ENCODE results near the gene MLLT6. TPM values are rescaled to one million over a fixed set of nuclear protein-coding genes. Genes with fewer than 3 reads are reported as not detected.

The MLLT6 gene
- polyA plus RNA-seq, 1 donor: 81.8 TPM

- DNase-seq: no peak
Observed at GRCh38 chr17:38743556-38744171, 38.6 kb downstream of the MLLT6 start.

DNA sequence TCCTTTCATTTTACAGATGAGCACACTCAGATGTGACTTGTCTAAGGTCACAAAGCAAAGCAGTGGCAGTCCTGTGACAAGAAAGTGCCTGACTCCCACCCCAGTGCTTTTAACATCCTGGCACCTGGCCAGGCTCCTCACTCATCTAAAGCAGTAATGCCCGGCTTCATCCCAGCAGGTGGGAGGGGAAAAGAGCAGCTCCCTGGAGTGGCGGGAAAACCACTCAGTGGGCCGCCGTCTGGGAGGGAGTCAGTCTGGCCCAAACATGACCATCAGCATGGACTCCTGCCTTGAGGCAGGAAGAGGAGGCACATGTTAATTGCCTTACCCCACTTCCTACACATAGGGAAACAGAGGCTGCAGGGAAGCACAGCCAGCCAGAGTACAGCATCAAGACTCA is 40.5 kb downstream of the MLLT6 start:
- DNase-seq: no peak

- DNase-seq: no peak
Observed at GRCh38 chr17:38746004-38746848, 41.2 kb downstream of the MLLT6 start.

DNA sequence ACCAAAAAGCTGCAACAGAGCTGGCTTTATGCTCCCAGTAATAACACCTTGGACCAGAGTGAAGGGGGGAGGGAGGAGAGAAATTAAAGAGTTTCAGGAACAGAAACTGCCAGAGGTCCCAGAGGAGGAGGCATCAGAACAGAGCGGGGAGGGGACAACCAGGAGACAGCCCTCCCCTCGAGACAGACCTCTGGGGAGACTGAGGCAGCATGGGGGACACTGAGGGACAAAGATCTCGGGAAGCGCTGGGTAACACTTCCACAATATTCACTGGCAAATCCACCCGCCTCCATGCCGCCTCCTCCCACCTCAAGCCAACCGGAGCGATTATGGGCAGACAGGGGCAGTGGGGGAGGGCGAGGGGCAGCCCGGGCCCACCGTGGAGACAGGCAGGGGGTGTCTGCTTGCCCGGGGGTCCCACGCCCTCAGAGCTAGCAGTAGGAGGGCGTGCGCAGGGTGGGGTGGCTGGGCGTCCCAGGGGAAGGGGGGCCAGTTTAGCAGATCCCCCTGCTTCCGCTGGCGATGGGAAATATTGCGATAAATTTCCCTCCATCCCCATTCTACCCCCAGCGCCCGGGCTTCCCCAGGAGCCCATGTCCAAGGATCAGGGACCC is 41.9 kb downstream of the MLLT6 start:
- no peak for DNase-seq

GRCh38 chr17:38747463-38748148 is 42.5 kb downstream of the MLLT6 start:
- DNase-seq: peak; percentile 48

DNA sequence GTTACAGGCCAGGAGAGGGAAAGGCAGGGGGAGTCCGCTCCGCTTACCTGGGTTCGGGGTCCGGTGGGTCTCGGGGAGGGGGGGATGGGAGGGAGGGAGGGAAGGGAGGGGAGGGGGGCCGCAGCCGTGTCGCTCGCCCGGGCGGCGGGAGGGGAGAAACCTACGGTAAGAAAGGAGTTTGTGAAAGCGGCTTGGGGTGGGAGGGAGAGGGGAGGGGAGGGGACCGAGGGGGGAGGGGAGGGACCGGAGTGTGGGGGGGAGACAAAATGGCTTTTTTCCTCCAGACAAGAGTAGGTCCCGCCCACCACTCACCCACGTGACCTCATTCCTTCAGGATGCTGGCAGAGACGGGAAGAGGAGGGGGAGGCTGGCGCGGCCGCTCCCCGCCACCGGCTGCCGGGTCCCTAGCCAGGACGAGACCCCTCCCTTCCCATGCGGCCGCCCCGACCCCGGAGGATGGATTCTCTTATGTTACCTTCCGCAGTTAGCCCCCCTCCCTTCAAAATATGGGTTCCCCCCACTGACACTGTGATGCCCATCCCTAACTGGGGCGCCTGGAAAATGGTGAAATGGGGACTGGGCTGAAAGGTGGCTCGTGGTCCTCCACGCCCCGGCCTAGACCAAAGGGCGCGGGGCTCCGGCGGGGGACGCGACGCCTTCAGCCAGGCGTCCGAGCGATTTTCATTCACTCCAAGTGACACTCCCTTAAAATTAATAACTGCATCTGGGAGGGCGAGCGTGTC is 43.2 kb downstream of the MLLT6 start, which contains the start of gene PCGF2:
Gene PCGF2, minus strand, starts transcription at position 188 of the 743 bp plus-strand sequence. CDS start 7,934 bp downstream, outside the sequence.
- DNase-seq: peak; percentile 91

GRCh38 chr17:38748892-38749222 is 43.8 kb downstream of the MLLT6 start:
- DNase-seq: no peak

DNA sequence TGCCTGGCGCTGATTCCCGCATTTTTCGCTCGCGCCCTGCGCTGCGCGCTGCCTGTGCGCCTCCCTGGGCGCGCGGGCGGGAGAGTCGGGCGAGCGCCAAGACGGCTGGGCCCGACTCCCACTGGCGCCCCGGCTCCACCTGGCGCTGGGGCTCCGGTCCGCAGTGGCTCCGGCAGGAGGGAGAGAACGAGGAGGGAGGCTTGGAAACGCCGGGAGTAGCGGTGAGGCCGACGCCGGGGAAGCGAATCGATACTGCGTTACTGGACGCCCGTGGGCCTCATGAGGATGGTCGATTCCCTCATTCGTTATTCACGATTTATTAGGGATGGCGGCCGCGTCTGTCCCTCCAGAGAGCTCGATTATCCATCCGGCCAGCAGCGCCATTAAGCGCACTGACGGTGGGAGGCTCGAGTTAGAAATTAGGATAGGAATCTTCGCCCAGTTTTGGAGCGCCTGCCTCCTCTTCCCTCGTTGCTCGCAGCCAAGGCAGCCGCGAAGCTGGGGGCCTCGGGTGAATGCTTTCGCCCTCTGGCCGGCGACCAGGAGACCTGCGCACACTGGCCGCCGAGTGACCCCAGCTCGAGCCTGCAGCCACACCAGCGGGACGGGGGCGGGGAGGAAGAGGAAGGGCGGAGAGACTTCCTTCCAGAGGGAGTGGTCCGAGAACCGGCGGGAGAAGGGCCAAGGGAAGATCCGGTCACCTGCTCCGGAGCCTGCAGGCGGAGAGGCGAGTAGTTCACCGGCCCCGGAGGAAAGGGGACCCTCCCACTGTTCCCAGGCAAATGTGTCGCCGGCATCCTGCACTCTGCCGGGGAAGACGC is 44.4 kb downstream of the MLLT6 start:
- DNase-seq: peak; percentile 84

GRCh38 chr17:38750044-38750311 is 44.9 kb downstream of the MLLT6 start:
- DNase-seq: no peak

DNA sequence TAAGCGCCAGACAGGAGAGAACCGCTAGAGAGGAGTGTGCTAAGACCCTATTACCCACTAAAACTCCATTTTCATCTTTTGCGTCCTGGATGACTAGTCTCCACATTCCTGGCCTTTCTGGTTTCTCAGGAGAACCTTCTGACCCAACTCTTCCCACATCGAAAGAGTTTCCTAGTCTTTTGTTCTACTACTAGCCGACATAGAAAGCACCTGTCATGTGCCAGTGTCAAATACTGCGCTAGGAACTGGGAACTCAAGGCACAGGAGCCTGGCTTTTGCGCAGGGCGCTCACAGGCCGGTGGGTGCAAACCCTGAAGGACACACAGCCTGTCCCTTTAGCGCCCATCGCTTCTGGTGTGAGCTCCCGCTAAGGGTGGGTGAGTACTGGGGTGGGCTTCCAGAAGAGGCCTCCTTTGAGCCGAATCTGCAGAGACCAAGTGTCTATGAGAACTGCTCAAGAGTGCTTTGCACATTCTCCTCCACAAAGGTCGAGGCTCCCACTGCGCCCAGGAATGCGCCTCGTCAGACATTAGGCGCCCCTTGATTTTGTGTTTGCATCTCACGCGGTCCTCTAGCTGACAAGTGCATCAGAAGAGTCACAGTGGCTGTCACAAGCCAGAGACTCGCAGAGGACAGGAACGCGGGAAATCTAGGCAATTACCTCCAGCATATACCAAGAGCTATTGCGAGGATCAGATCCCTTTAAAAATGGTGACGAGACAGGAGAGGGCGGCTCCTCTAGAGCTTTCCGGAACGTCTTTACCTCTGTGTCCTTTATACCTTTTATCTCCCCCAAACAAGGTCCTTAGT is 45.4 kb downstream of the MLLT6 start:
- DNase-seq: no peak

DNA sequence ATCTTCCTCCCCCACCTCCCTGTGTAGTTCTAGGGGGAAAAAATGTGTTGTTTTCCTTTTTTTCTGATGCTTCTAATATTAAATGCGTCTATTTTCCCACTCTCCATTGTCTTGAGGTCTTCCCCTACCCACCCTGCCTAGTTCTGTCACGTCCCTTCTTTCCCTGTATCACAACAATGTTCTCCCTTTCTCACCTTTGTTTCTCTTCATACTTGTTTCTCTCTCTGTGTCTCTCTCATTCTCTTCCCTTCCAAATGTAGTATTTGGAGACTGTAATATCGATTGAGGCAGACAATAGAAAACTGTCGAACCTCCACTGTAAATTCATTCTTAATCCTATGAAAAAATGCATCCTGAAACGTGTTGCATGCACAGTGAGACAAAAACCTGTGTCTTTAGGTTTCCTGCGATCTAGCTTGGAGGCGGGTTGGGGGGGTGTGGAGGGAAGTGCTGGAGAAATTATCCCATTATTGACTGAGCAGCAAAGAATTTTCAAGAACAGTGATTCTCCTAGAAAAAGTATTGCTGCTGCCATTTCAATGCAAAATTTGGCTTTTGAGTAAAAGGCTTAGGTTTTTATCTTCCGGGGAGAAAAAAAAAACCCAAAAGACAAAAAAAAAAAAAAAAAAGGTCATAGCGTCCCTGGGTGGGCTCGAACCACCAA is 46.2 kb downstream of the MLLT6 start:
- DNase-seq: no peak

DNA sequence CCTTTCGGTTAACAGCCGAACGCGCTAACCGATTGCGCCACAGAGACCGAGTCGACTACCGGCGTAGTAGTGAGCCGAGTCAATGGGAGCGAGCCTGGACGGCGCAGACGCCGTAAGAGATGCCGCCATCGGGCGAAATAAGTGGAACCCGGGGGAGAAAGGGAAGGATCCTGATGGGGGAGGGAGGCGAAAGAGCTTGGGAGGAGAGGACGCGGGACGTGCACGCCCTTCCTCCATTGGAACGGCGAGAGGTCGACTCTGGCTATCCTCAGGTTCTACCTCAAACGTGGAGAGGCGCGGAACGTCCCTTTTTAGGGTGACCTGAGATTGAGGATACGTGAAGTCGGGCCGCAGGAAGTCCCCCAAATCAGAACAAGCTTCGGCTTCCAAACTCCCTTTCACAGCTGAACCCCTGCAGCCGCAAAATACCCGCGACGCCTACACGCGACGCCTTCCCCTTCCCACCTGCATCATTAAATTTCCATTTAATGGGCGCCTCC is 46.8 kb downstream of the MLLT6 start:
- DNase-seq: peak; percentile 91

DNA sequence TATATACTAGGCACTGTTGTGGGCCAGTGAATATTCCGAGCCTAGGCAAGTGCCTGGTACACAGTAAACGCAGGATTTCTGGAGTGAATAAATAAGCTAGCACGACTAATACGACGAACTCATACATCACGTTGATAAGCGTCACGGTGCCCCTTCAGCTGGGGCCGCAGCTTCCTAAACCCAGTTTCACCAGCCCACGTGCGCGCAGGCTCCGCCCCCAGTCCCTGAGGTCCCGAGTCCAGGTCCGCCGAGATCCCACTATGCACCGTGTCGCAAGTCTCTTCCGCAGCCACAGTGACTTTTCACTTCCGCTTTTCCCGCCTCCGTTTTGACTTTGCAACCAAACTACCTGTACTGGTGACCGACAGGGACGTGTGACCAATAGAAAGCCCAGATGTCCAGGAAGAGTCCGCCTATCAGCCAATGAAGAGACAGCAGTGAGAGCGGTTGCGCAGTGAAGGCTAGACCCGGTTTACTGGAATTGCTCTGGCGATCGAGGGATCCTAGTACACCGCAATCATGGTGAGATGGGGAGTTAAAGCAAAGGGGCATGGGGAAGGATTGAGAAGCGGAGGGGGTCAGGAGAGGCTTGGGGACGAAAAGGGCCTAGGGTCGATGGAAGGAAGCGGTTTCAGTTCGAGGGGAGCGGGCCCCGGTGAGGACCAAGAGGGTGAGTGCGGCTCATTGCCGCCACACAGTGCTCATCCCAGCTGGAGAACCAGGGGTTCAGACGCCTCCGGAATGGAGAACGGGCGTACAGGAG is 47.4 kb downstream of the MLLT6 start, which contains the start of gene PSMB3:
Gene PSMB3, plus strand, starts transcription at position 434 of the 763 bp plus-strand sequence. Its CDS starts 86 bp downstream, at position 520.
- DNase-seq: peak; percentile 98

- DNase-seq: no peak
Observed at GRCh38 chr17:38753071-38753506, 48.0 kb downstream of the MLLT6 start.

- DNase-seq: no peak
Observed at GRCh38 chr17:38761612-38762011, 56.5 kb downstream of the MLLT6 start.

- no peak for DNase-seq
Observed at GRCh38 chr17:38762231-38762630, 57.2 kb downstream of the MLLT6 start.

GRCh38 chr17:38766341-38766740 is 61.3 kb downstream of the MLLT6 start:
- no peak for DNase-seq

GRCh38 chr17:38768417-38768816 is 63.3 kb downstream of the MLLT6 start:
- DNase-seq: no peak

- DNase-seq: no peak
Observed at GRCh38 chr17:38773258-38773657, 68.2 kb downstream of the MLLT6 start.
